Measurements from ENCODE around the gene CREM.

GRCh38 chr10:35208949-35209613 is 82.4 kb downstream of the CREM start:
- TF ChIP-seq MAX (IDR thresholded peaks at IDR 0.05) = no peak
- TF ChIP-seq, protein P1, sequence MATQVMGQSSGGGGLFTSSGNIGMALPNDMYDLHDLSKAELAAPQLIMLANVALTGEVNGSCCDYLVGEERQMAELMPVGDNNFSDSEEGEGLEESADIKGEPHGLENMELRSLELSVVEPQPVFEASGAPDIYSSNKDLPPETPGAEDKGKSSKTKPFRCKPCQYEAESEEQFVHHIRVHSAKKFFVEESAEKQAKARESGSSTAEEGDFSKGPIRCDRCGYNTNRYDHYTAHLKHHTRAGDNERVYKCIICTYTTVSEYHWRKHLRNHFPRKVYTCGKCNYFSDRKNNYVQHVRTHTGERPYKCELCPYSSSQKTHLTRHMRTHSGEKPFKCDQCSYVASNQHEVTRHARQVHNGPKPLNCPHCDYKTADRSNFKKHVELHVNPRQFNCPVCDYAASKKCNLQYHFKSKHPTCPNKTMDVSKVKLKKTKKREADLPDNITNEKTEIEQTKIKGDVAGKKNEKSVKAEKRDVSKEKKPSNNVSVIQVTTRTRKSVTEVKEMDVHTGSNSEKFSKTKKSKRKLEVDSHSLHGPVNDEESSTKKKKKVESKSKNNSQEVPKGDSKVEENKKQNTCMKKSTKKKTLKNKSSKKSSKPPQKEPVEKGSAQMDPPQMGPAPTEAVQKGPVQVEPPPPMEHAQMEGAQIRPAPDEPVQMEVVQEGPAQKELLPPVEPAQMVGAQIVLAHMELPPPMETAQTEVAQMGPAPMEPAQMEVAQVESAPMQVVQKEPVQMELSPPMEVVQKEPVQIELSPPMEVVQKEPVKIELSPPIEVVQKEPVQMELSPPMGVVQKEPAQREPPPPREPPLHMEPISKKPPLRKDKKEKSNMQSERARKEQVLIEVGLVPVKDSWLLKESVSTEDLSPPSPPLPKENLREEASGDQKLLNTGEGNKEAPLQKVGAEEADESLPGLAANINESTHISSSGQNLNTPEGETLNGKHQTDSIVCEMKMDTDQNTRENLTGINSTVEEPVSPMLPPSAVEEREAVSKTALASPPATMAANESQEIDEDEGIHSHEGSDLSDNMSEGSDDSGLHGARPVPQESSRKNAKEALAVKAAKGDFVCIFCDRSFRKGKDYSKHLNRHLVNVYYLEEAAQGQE (IDR thresholded peaks at IDR 0.05; ENCODE audit: low read depth) = no peak
- TF ChIP-seq CEBPB (IDR thresholded peaks at IDR 0.05) = no peak
- TF ChIP-seq NFIC (IDR thresholded peaks at IDR 0.05) = no peak
- no peak for TF ChIP-seq EP300 (IDR thresholded peaks at IDR 0.05; ENCODE audit: borderline replicate concordance)
- no peak for TF ChIP-seq YY1 (IDR thresholded peaks at IDR 0.05; ENCODE audit: low read depth)
- TF ChIP-seq TEAD4 (IDR thresholded peaks at IDR 0.05) = no peak
- TF ChIP-seq TAF1 (IDR thresholded peaks at IDR 0.05; ENCODE audit: low read depth) = no peak
- no peak for TF ChIP-seq RAD21 (IDR thresholded peaks at IDR 0.05; ENCODE audit: low read depth)
